ENCODE measurements around the gene ADCK1.

- no peak for TF ChIP-seq CTCF (IDR thresholded peaks at IDR 0.05; ENCODE audit: poor library complexity)
- TF ChIP-seq EZH2 (IDR thresholded peaks at IDR 0.05; ENCODE audit: borderline replicate concordance): no peak
- no peak for TF ChIP-seq EZH2phosphoT487 (IDR thresholded peaks at IDR 0.05; ENCODE audit: low read depth, severe bottlenecking, unreplicated experiment)
These were observed 97.5 kb downstream of the ADCK1 start for GRCh38 chr14:77897374-77897773.
